Measurements from ENCODE around the gene GPRIN3.
"Not testable (repeated sequence)": the region's sequence is repeated elsewhere in the genome, so short reads cannot be mapped to it uniquely, and the experiment has no call there.

GPRIN3 gene

DNA sequence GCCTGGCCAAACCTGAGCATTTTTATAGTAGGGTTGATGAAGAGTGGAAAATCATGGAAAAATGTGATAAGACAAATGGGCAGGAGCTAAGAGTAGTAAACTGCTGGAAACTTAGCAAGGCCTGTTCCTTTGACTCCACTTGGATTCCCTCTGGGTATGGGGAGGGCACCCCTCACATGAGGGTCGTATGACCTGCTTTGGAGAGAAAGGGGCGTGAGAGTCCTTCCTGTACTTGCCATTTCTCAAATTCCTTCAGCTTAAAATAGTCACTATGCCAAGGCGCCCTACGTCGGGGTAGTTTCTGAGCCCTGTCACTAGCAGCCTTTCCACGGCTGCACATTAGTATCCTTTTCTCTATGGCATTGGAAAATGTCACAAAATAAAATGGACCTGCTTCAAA lies 49.1 kb downstream of the GPRIN3 start:
- in situ Hi-C loops (cut with HindIII; ENCODE audit: low pct_ligation_motif_present, low sequenced_read_pairs): no loop called here
- Histone ChIP-seq H3K36me3 (replicated peaks) (no peaks in the 10 kb centered on the region), H3K27me3 (replicated peaks) (no peaks in the 10 kb centered on the region), H3K4me3 (ENCODE audit: low read depth, low read length) (no peak overlapping the region), H3K27ac (no peak overlapping the region)
- TF ChIP-seq, protein P1, sequence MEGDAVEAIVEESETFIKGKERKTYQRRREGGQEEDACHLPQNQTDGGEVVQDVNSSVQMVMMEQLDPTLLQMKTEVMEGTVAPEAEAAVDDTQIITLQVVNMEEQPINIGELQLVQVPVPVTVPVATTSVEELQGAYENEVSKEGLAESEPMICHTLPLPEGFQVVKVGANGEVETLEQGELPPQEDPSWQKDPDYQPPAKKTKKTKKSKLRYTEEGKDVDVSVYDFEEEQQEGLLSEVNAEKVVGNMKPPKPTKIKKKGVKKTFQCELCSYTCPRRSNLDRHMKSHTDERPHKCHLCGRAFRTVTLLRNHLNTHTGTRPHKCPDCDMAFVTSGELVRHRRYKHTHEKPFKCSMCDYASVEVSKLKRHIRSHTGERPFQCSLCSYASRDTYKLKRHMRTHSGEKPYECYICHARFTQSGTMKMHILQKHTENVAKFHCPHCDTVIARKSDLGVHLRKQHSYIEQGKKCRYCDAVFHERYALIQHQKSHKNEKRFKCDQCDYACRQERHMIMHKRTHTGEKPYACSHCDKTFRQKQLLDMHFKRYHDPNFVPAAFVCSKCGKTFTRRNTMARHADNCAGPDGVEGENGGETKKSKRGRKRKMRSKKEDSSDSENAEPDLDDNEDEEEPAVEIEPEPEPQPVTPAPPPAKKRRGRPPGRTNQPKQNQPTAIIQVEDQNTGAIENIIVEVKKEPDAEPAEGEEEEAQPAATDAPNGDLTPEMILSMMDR (IDR thresholded peaks at IDR 0.05; ENCODE audit: low read depth, low read length, missing control alignments): no peak
- no peak for DNase-seq

DNA sequence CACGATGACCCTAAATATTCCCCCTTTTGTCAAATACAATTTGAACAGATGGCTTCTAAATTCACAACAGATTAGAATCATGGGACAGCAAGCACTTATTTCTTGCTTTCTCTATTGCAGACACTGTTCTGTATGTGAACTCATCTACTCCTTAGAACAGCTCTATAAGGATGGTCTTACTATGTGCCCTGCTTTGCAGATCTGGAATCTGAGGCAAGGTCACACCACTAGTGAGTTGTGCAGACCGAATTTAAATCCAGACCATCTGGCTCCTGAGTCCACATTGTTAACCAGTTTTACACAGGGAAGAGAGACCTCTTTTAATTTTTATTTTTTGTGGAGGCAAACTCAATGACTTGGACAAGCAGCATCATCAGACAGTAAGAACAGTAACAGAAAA lies 50.2 kb downstream of the GPRIN3 start:
- Histone ChIP-seq H3K27ac (no peak overlapping the region), H3K4me3 (ENCODE audit: low read depth, low read length) (no peak overlapping the region), H3K27me3 (replicated peaks) (no peaks in the 10 kb centered on the region), H3K36me3 (replicated peaks) (no peaks in the 10 kb centered on the region)
- in situ Hi-C loops (cut with HindIII; ENCODE audit: low pct_ligation_motif_present, low sequenced_read_pairs): no loop called here
- no peak for DNase-seq
- TF ChIP-seq, protein P1 (IDR thresholded peaks at IDR 0.05; ENCODE audit: low read depth, low read length, missing control alignments): no peak

DNA sequence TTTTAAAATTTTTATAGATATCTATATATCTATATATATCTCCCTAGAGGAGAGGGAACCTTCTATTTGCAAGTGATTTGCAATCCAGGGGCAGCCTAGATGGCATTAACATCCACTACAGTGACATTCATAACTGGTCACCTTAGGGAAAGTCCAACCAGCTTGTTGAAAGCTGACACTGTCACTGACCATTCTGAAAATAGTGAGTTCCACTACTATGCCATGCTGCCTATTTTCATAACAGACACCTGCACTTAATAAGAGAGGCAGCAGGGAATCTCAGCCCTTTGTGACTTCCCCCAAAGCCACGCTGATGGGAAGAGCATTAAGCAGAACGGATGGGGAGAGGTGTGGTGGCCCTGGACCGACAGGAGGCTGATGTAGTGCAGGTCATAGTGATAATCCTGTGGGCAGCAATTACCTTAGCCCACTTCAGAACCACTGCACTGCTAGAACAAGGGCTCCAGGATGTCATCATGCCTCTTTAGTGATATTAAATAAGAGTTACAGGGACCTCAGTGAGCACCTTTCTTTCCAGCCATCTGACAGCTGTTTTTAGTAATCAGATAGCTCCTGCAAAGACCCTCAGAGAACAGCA lies 51.3 kb downstream of the GPRIN3 start:
- in situ Hi-C loops (cut with HindIII; ENCODE audit: low pct_ligation_motif_present, low sequenced_read_pairs): no loop called here
- DNase-seq: no peak
- TF ChIP-seq, protein P1 (IDR thresholded peaks at IDR 0.05; ENCODE audit: low read depth, low read length, missing control alignments): no peak
- Histone ChIP-seq H3K27ac (no peak overlapping the region), H3K36me3 (replicated peaks) (no peaks in the 10 kb centered on the region), H3K27me3 (replicated peaks) (no peaks in the 10 kb centered on the region), H3K4me3 (ENCODE audit: low read depth, low read length) (no peak overlapping the region)

DNA sequence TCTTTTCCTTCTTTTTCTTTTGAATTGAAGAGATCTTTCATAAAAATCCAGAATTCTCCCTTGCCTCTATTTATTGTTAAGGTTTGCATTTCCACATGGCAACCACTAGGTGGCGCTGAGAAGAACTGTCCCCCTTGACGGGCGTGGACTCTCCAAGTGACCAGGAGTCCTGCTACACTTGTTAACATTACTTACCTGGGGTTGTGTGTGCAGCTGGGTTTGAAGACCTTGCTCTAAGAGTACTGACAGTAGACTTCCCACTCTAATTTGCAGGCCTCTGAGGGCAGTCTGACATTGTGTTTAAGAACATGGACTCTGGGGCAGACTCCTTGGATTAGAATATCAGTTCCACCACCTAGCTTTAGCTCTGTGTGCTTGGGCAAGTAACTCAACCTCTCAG lies 52.8 kb downstream of the GPRIN3 start:
- H3K27ac ChIP-seq: no peak overlapping the region
- TF ChIP-seq, protein P1 (IDR thresholded peaks at IDR 0.05; ENCODE audit: low read depth, low read length, missing control alignments): peak; percentile 85
- no peaks in the 10 kb centered on the region for H3K27me3 ChIP-seq (replicated peaks)
- no peak overlapping the region for H3K4me3 ChIP-seq (ENCODE audit: low read depth, low read length)
- in situ Hi-C loops (cut with HindIII; ENCODE audit: low pct_ligation_motif_present, low sequenced_read_pairs): no loop called here
- DNase-seq: no peak
- no peaks in the 10 kb centered on the region for H3K36me3 ChIP-seq (replicated peaks)

DNA sequence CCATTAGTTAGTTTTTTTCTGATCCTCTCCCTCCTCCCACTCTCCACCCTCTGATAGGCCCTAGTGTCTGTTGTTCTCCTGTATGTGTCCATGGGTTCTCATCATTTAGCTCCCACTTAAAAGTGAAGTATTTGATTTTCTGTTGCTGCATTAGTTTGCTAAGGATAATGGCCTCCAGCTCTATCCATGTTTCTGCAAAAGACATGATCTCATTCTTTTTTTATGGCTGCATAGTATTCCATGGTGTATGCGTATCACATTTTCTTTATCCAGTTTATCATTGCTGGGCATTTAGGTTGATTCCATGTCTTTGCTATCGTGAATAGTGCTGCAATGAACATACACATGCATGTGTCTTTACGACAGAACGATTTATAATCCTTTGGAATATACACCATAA lies 53.3 kb downstream of the GPRIN3 start:
- H3K4me3 ChIP-seq (ENCODE audit: low read depth, low read length); H3K27me3 ChIP-seq (replicated peaks); H3K36me3 ChIP-seq (replicated peaks); DNase-seq; H3K27ac ChIP-seq; in situ Hi-C loops (cut with HindIII; ENCODE audit: low pct_ligation_motif_present, low sequenced_read_pairs): not testable (repeated sequence)

DNA sequence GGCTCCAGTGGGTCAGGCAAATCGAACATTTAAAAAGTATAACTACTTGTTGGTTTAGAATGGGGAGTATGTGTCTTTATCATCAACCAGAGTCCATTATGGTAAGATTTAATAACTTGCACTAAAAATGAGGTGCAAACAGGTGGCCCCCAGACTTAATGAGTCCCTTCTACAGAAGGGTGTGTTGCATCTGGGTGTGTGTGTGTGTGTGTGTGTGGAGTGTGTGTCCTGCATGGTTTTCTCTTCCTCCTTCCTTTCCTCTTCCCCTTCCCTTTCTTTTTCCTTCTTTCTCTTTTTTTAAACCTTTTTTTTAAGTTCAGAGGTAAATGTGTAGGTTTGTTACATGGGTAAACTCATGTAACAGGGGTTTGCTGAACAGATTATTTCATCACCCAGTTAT lies 53.7 kb downstream of the GPRIN3 start:
- TF ChIP-seq, protein P1 (IDR thresholded peaks at IDR 0.05; ENCODE audit: low read depth, low read length, missing control alignments): no peak
- in situ Hi-C loops (cut with HindIII; ENCODE audit: low pct_ligation_motif_present, low sequenced_read_pairs): no loop called here
- DNase-seq: no peak

More for the DNA sequence above, 53.7 kb downstream of the GPRIN3 start:
- Histone ChIP-seq H3K36me3 (replicated peaks) (no peaks in the 10 kb centered on the region), H3K4me3 (ENCODE audit: low read depth, low read length) (no peak overlapping the region), H3K27me3 (replicated peaks) (no peaks in the 10 kb centered on the region), H3K27ac (no peak overlapping the region)

Measured in brain microvascular endothelial cell (primary cell).